GM21381 (cell line): ENCODE measurements around the gene GFOD2.
A peak's percentile ranks its signal among the peaks of the same experiment; 100 is the strongest.

Experiments used
- ATAC-seq: cut with Tn5 transposase; IDR thresholded peaks from one replicate; pipeline ENCODE4 v1.9.1; 2021; ENCODE audit warnings: mild to moderate bottlenecking, moderate library complexity; ENCODE audit not compliant: unreplicated experiment

Gene GFOD2

GRCh38 chr16:67673712-67674580 is 45.2 kb downstream of the GFOD2 start:
- ATAC-seq: no peak

GRCh38 chr16:67672739-67673662 is 46.1 kb downstream of the GFOD2 start:
- no peak for ATAC-seq

GRCh38 chr16:67672306-67672705 is 46.8 kb downstream of the GFOD2 start:
- ATAC-seq: no peak

GRCh38 chr16:67669499-67670101 is 49.5 kb downstream of the GFOD2 start:
- ATAC-seq: no peak

GRCh38 chr16:67668495-67669157 is 50.5 kb downstream of the GFOD2 start:
- no peak for ATAC-seq

- ATAC-seq: peak; percentile 59
Observed at GRCh38 chr16:67667817-67668494, 51.2 kb downstream of the GFOD2 start.

- ATAC-seq: no peak
Observed at GRCh38 chr16:67667453-67667816, 51.7 kb downstream of the GFOD2 start.

- peak; percentile 58 for ATAC-seq
Observed at GRCh38 chr16:67666559-67667452, 52.3 kb downstream of the GFOD2 start, which contains the start of the genes C16orf86 and ENKD1. TSS of gene C16orf86 (plus strand) at chr16:67666814. CDS start at chr16:67666971, 157 bp downstream. TSS of gene ENKD1 (minus strand) at chr16:67666750. CDS start at chr16:67666442, 308 bp downstream.

GRCh38 chr16:67666032-67666551 is 53.0 kb downstream of the GFOD2 start:
- peak; percentile 8 for ATAC-seq

- no peak for ATAC-seq
Observed at GRCh38 chr16:67665598-67665997, 53.5 kb downstream of the GFOD2 start.

- no peak for ATAC-seq
Observed at GRCh38 chr16:67664871-67665270, 54.2 kb downstream of the GFOD2 start.

- ATAC-seq: no peak
Observed at GRCh38 chr16:67664258-67664657, 54.9 kb downstream of the GFOD2 start.

- ATAC-seq: no peak
Observed at GRCh38 chr16:67663877-67664222, 55.3 kb downstream of the GFOD2 start.

GRCh38 chr16:67663151-67663876 is 55.8 kb downstream of the GFOD2 start:
- ATAC-seq: no peak

- ATAC-seq: no peak
Observed at GRCh38 chr16:67662653-67663010, 56.5 kb downstream of the GFOD2 start.

GRCh38 chr16:67661886-67662652 is 57.0 kb downstream of the GFOD2 start:
- no peak for ATAC-seq

GRCh38 chr16:67661101-67661761 is 57.9 kb downstream of the GFOD2 start:
- no peak for ATAC-seq
